Urinary bladder (tissue), 4 donors: ENCODE results near the gene NACC2. TPM values are rescaled to one million over a fixed set of nuclear protein-coding genes. Genes with fewer than 3 reads are reported as not detected.

Experiments used
- DNase-seq: peaks from one replicate; pipeline ENCODE4 v3.0.0-alpha.2; 2015; ENCODE audit errors: extremely low spot score
- H3K27ac ChIP-seq: one replicate; pipeline ENCODE4 v1.5.1; 2013; ENCODE audit warnings: low read depth, mild to moderate bottlenecking, moderate library complexity
- H3K36me3 ChIP-seq: one replicate; pipeline ENCODE4 v1.6.1; 2013; ENCODE audit warnings: mild to moderate bottlenecking, moderate library complexity; ENCODE audit not compliant: insufficient read depth
- H3K4me1 ChIP-seq: one replicate; pipeline ENCODE4 v1.6.1; 2013; ENCODE audit warnings: mild to moderate bottlenecking, moderate library complexity; ENCODE audit not compliant: insufficient read depth
- H3K4me3 ChIP-seq: one replicate; pipeline ENCODE4 v1.5.1; 2013; ENCODE audit warnings: low read depth, low read length
- WGBS: extraction: QIAGEN DNeasy Blood & Tissue Kit; methylation state at CpG from one replicate; pipeline ENCODE4 v1.1.7; 2013; 5-methylcytosine and 5-hydroxymethylcytosine counted together
- polyA plus RNA-seq: library from polyadenylated mRNA; stranded (reverse); fragments of 200-250 nt; gene quantifications from one replicate; pipeline ENCODE4 v1.2.3, GENCODE V29; 2013
- total RNA-seq: library from RNA; depleted of rRNA; stranded (reverse); fragments of >200 nt; gene quantifications from one replicate; pipeline ENCODE4 v1.2.3, GENCODE V29; 2014
- donor health status: healthy with polysubstance abuse.
- donor health status: healthy.

The NACC2 gene, protein sequence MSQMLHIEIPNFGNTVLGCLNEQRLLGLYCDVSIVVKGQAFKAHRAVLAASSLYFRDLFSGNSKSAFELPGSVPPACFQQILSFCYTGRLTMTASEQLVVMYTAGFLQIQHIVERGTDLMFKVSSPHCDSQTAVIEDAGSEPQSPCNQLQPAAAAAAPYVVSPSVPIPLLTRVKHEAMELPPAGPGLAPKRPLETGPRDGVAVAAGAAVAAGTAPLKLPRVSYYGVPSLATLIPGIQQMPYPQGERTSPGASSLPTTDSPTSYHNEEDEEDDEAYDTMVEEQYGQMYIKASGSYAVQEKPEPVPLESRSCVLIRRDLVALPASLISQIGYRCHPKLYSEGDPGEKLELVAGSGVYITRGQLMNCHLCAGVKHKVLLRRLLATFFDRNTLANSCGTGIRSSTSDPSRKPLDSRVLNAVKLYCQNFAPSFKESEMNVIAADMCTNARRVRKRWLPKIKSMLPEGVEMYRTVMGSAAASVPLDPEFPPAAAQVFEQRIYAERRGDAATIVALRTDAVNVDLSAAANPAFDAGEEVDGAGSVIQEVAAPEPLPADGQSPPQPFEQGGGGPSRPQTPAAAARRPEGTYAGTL
- 14.9 TPM for total RNA-seq
- 54.1 TPM for polyA plus RNA-seq

- WGBS = under 1% methylated on average over 141 of the region's 143 CpGs
- DNase-seq = no peak
- H3K27ac ChIP-seq = peak within 1 kb of the TSS; percentile 75
- peaks cover 2% of the 10 kb centered on the region for H3K4me1 ChIP-seq
- H3K4me3 ChIP-seq = peak within 1 kb of the TSS; percentile 92
- H3K36me3 ChIP-seq = no peaks in the 10 kb centered on the region
Measured at GRCh38 chr9:136095070-136096058, at the start of gene NACC2. Gene NACC2, minus strand, starts transcription at chr9:136095289. Its CDS starts 44,768 bp downstream, at chr9:136050521.

DNA sequence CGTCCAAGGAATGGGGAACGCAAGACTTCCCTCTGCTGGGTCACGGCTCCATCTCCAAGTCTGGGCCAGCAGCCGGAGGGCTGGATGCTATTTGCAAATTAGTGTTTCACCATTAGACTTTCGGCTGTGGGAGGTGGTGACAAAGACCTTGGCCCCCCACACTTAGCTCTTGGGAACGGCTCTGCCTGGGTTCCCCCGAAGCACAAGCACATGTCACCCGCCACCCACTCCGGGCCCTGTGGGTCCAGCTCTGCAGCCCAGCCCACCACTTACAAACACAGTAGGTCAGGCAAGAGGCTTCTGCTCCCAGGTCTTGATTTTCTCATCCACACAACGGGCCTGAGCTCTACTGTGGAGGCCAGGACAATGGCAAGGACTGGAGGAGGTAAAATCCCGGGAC, 49.4 kb upstream of the NACC2 start:
- 89% methylated on average over 11 of the region's 11 CpGs for WGBS
- H3K4me3 ChIP-seq = no peak overlapping the region
- no peaks in the 10 kb centered on the region for H3K36me3 ChIP-seq
- no peaks in the 10 kb centered on the region for H3K4me1 ChIP-seq
- no peak for DNase-seq
- no peak overlapping the region for H3K27ac ChIP-seq

DNA sequence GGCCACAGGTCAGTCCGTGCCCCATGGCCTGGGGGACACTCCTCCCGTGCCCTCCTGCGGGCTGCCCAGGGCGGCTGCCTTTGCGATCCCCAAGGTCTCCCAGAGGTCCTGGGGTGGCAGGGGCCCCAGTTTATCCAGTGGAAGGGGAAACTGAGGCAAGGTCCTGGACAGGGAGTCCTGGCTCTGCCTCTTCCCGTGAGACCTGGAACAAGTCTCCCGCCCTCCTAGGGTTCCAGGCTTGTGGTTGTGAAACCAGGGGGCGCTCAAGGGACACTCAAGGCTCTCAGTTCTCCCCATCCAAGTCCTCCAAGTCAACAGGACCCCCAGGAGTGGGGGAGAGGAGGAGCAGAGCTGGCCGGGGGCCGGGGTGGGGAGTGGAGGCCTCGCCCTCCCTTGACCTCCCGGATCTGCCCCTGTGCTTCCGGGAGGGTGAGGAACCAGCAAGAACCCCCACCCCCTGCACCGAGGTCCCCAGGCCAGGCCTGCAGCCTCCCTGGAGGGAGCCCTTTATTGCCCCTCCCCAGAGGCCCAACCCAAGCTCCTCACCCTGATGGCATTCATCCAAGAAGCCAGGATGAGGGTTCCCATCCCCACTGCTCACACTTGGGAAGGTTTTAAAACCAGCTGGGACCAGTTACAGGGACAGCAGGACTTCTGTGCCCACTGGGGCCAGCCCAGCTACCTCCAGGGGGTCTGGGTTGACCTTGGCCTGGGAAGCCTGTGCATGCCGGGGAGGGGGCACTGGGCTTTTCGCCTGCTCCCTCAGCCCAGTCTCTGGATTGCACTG, 48.3 kb upstream of the NACC2 start:
- no peaks in the 10 kb centered on the region for H3K4me1 ChIP-seq
- H3K36me3 ChIP-seq = no peaks in the 10 kb centered on the region
- no peak for DNase-seq
- H3K27ac ChIP-seq = no peak overlapping the region
- no peak overlapping the region for H3K4me3 ChIP-seq
- 42% methylated on average over 16 of the region's 16 CpGs for WGBS

GRCh38 chr9:136142859-136143214, 47.7 kb upstream of the NACC2 start:
- Histone ChIP-seq H3K4me1 (no peaks in the 10 kb centered on the region), H3K36me3 (no peaks in the 10 kb centered on the region), H3K4me3 (no peak overlapping the region), H3K27ac (no peak overlapping the region)
- 49% methylated on average over 13 of the region's 13 CpGs for WGBS
- no peak for DNase-seq

DNA sequence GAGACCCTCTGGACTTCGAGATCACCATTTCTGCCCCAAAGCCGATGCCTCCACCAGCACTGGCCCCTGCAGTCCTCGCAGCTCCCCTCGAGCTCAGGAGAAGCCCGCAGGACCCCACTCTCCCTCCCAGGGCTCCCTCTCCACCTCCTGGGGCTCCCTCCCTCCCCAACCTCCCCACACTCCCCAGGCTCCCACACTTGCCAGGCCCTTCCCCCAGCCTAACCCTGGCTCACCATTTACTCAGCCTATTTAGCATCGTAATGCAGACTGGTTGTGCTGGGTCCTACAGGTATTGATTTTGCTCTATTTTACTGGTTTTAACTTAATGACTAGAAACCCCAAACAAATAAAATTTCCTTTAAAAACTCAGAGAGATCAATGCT, 47.3 kb upstream of the NACC2 start:
- H3K36me3 ChIP-seq = no peaks in the 10 kb centered on the region
- WGBS = 81% methylated on average over 6 of the region's 6 CpGs
- H3K4me1 ChIP-seq = no peaks in the 10 kb centered on the region
- no peak for DNase-seq
- no peak overlapping the region for H3K27ac ChIP-seq
- no peak overlapping the region for H3K4me3 ChIP-seq

DNA sequence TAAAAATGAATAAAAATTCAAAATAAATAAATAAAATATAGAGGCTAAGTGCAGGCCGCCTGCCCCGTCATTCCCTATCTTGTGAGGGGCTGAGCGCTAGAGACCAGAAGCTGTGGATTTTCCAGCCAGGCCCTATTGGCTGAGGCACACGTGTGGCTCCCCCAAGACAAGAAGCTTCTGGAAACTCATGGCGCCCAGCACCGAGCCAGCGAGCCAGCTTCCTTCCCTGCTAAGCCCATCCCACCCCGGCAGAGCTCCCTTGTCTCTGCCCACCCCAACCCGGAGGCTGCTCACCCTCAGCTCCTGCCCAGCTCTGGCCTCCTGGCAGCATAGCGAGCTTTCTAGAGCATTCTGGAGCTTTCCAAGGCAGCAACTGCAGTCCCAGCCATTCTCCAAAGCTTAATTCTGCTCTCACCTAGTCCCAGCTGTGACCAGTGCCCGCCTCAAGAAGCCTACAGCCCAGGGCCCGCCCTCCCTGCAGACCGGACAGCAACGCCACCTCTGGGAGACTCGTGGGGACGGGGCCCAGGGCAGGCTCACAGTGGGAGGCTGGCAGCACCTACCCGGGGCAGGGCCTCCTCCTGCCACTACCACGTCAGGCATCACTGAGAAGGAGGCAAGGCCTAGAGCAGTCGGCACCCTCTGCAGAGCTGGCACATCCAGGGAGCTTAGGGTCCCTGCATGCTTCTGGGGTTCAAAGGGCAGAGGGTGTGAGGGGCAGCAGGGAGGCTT, 46.8 kb upstream of the NACC2 start:
- Histone ChIP-seq H3K27ac (no peak overlapping the region), H3K36me3 (no peaks in the 10 kb centered on the region), H3K4me3 (no peak overlapping the region), H3K4me1 (no peaks in the 10 kb centered on the region)
- WGBS = 75% methylated on average over 19 of the region's 19 CpGs
- no peak for DNase-seq

GRCh38 chr9:136140966-136141365, 45.9 kb upstream of the NACC2 start:
- WGBS = 45% methylated on average over 14 of the region's 14 CpGs
- peak; percentile 62 for DNase-seq

GRCh38 chr9:136140046-136140445, 45.0 kb upstream of the NACC2 start:
- Histone ChIP-seq H3K36me3 (no peaks in the 10 kb centered on the region), H3K27ac (no peak overlapping the region), H3K4me3 (no peak overlapping the region), H3K4me1 (no peaks in the 10 kb centered on the region)
- no peak for DNase-seq
- 91% methylated on average over 5 of the region's 5 CpGs for WGBS

More at GRCh38 chr9:136140966-136141365, 45.9 kb upstream of the NACC2 start:
- no peak overlapping the region for H3K27ac ChIP-seq
- H3K4me3 ChIP-seq = no peak overlapping the region
- no peaks in the 10 kb centered on the region for H3K36me3 ChIP-seq
- no peaks in the 10 kb centered on the region for H3K4me1 ChIP-seq

DNA sequence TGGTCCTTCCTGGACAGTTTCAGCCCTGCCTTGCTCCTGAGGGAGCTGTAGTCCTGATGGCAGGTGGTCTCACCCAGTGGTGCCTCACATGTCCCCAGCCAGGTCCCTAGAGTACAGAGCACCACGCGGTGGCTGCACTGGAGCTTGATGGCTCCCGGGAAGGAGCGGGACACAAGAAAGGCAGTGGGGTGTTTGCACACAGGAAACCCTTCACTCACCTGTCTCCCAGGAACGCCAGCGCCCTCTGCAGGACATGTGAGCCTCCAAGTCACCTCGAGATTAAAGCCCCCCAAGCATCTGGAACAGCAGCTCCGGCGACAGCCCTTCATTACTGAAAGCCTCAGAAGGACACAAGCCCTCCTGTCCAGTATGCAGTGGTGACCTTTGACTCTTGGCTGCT, 43.5 kb upstream of the NACC2 start:
- WGBS = 13% methylated on average over 9 of the region's 9 CpGs

GRCh38 chr9:136137321-136138265, 42.5 kb upstream of the NACC2 start:
- no peaks in the 10 kb centered on the region for H3K36me3 ChIP-seq
- H3K27ac ChIP-seq = no peak overlapping the region
- 71% methylated on average over 27 of the region's 27 CpGs for WGBS
- no peak overlapping the region for H3K4me3 ChIP-seq
- H3K4me1 ChIP-seq = no peaks in the 10 kb centered on the region
- no peak for DNase-seq

More for the DNA sequence above, 43.5 kb upstream of the NACC2 start:
- no peak for DNase-seq
- Histone ChIP-seq H3K27ac (no peak overlapping the region), H3K36me3 (no peaks in the 10 kb centered on the region), H3K4me3 (no peak overlapping the region), H3K4me1 (no peaks in the 10 kb centered on the region)

DNA sequence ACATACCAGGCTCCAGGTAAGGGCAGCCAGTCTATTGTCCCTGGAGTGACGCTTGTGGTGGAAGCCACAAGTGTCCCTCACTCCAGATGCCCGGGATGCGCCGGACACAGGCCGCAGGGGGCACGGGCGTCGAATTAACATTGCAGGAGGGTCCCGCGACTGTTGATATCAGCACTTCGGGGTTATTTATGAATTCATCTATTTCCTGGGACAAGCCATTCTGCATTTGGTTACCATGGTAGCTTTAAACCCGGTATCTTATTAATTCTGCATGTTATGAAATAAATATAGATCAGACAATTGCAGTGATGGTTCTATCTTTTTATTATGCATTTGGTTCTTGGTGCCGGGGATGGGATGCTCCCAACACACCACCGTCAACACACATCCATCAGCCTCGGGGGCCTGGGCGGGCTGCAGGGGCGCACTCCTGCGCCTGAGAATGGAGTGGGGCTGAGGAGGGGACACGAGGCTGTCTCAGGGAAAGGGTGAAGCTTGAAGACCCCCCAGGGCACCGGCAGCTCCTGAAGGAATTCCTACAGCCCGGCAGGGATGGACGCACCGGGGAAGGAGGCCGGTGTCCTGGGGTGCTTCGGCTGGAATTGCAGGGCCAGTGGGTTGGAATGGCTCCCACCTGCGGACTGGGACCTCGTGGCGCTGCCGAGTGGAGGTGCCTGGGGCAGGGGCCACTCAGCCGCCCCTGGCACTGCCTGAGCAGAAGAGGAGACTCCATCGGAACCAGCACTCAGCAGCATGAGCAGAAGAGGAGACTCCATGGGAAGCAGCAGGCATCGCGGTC, 41.2 kb upstream of the NACC2 start:
- no peak overlapping the region for H3K4me3 ChIP-seq
- DNase-seq = no peak
- H3K4me1 ChIP-seq = no peaks in the 10 kb centered on the region
- WGBS = 81% methylated on average over 33 of the region's 33 CpGs
- H3K36me3 ChIP-seq = no peaks in the 10 kb centered on the region
- no peak overlapping the region for H3K27ac ChIP-seq
